Psoas muscle (tissue), 8 donors: ENCODE results near the gene CD300C. TPM values are rescaled to one million over a fixed set of nuclear protein-coding genes. Genes with fewer than 3 reads are reported as not detected.
"Not testable (repeated sequence)": the region's sequence is repeated elsewhere in the genome, so short reads cannot be mapped to it uniquely, and the experiment has no call there.

Experiments
- ATAC-seq, 4 donors: fragments of 200-7000 bp; cut with Tn5 transposase; one replicate each; pipeline ENCODE4 v1.9.1; 2020; ENCODE audit warnings: moderate library complexity in 3 of 4, mild to moderate bottlenecking in 2 of 4
- DNase-seq, 2 donors: peaks; one replicate each; pipeline ENCODE4 v3.0.0-alpha.2; 2020
- H3K27ac ChIP-seq: fragments of 200-600 bp; one replicate; pipeline ENCODE4 v1.8.0; 2022
- H3K27me3 ChIP-seq, 3 donors: fragments of 200-600 bp in 1 of 3; one replicate each; pipeline versions ENCODE4 v1.6.1 to v1.8.0; 2013 to 2022; ENCODE audit warnings: low read length in 2 of 3, mild to moderate bottlenecking in 2 of 3, moderate library complexity in 1 of 3; ENCODE audit not compliant: insufficient read depth in 3 of 3
- H3K36me3 ChIP-seq, 2 donors: fragments of 200-600 bp in 1 of 2; one replicate each; pipeline versions ENCODE4 v1.6.1 to v1.8.0; 2013 to 2022; ENCODE audit warnings: low read depth in 1 of 2, mild to moderate bottlenecking in 1 of 2, moderate library complexity in 1 of 2; ENCODE audit not compliant: insufficient read depth in 1 of 2
- H3K4me1 ChIP-seq: fragments of 200-600 bp; one replicate; pipeline ENCODE4 v1.8.0; 2022
- H3K4me3 ChIP-seq: fragments of 200-600 bp; one replicate; pipeline ENCODE4 v1.8.0; 2022; ENCODE audit warnings: mild to moderate bottlenecking
- H3K9me3 ChIP-seq: fragments of 200-600 bp; one replicate; pipeline ENCODE4 v1.8.0; 2022
- WGBS, 3 donors: extraction: QIAGEN DNeasy Blood & Tissue Kit; methylation state at CpG; one replicate each; pipeline versions ENCODE4 v1.1.6 to v1.1.7; 2013; 5-methylcytosine and 5-hydroxymethylcytosine counted together
- intact Hi-C, 2 donors: fragments of 100-400 bp; cut with DNase I; formaldehyde crosslinking; loops; one replicate each; pipeline versions ENCODE4 v1.11.0 to v1.14.2; 2022
- polyA plus RNA-seq, 3 donors: library from polyadenylated mRNA; stranded (reverse); fragments of 200-250 nt; gene quantifications; one replicate each; pipeline ENCODE4 v1.2.3, GENCODE V29; 2013
- total RNA-seq, 4 donors: library from RNA; stranded (reverse); fragmentation: NEBNext Ultra II Directional in 2 of 4; extraction: Animal tissue kit (Norgen Biotek cat#: 25700) in 2 of 4; gene quantifications; one replicate each; pipeline versions ENCODE4 v1.2.1 to v1.2.4, GENCODE V29; 2021 to 2023
- TF ChIP-seq, protein P1 (sequence below): fragments of 200-600 bp; IDR thresholded peaks from one replicate; pipeline ENCODE4 v1.8.0; 2022; ENCODE audit warnings: antibody characterized with exemption
- donor health status: healthy with polysubstance abuse.
- donor health status: DM: no; HTN: no; CAD: no; lungs with moderate emphysema.
- donor health status: Bipolar disorder and iron deficiency.
- donor health status: healthy.
- donor health status: DM: yes; HTN: yes; CAD: no.
- donor health status: DM: no; HTN: no; CAD: no.
- donor health status: DM: no; HTN: no; CAD: no.
- donor health status: DM: yes; HTN: yes; CAD: no.

Gene CD300C
- total and polyA plus RNA-seq, 7 donors, result 0.03 to 0.44 (median 0.32) TPM

DNA sequence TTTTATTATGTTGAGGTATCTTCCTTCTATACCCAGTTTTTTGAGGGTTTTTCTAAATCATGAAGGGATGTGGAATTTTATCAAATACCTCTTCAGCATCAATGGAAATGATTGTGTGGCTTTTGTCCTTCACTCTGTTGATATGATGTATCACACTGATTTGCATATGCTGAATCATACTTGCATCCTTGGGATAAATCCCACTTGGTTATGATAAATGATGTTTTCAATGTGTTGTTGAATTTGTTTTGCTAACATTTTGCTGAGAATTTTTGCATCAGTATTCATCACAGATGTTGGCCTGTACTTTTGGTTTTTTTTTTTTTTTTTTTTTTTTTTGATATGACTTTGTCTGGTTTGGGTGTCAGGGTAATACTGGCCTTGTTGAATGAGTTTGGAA lies 37.8 kb downstream of the CD300C start:
- Histone ChIP-seq H3K27ac (no peak overlapping the region), H3K9me3 (no peaks in the 10 kb centered on the region), H3K27me3 (no peaks in the 10 kb centered on the region), H3K36me3 (no peaks in the 10 kb centered on the region), H3K4me1 (peaks cover 26% of the 10 kb centered on the region), H3K4me3 (no peak overlapping the region)
- TF ChIP-seq, protein P1, sequence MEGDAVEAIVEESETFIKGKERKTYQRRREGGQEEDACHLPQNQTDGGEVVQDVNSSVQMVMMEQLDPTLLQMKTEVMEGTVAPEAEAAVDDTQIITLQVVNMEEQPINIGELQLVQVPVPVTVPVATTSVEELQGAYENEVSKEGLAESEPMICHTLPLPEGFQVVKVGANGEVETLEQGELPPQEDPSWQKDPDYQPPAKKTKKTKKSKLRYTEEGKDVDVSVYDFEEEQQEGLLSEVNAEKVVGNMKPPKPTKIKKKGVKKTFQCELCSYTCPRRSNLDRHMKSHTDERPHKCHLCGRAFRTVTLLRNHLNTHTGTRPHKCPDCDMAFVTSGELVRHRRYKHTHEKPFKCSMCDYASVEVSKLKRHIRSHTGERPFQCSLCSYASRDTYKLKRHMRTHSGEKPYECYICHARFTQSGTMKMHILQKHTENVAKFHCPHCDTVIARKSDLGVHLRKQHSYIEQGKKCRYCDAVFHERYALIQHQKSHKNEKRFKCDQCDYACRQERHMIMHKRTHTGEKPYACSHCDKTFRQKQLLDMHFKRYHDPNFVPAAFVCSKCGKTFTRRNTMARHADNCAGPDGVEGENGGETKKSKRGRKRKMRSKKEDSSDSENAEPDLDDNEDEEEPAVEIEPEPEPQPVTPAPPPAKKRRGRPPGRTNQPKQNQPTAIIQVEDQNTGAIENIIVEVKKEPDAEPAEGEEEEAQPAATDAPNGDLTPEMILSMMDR, result no peak
- intact Hi-C loops, result no loop called here
- ATAC-seq, result no peak
- DNase-seq, result no peak

DNA sequence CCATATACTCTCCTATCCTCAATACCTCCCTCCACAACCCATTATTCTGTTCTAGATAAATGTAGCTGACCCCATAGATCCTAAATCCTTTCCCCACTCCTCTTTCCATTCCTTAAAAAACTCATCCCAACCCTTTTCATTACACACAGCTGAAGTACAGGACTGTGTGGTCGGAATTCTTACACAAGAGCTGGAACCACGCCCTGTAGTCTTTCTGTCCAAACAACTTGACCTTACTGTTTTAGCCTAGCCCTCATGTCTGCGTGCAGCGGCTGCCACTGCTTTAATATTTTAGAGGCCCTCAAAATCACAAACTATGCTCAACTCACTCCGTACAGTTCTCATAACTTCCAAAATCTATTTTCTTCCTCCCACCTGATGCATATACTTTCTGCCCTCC lies 42.0 kb downstream of the CD300C start:
- H3K4me3 ChIP-seq, H3K36me3 ChIP-seq, DNase-seq, H3K27ac ChIP-seq, H3K27me3 ChIP-seq, H3K9me3 ChIP-seq, H3K4me1 ChIP-seq, intact Hi-C loops: not testable (repeated sequence)
- WGBS, 3 donors, result 44 to 63% (median 48%) methylated on average over 5 of the region's 5 CpGs
- peak in 2 of 4 donors; percentile 46 to 47 for ATAC-seq

DNA sequence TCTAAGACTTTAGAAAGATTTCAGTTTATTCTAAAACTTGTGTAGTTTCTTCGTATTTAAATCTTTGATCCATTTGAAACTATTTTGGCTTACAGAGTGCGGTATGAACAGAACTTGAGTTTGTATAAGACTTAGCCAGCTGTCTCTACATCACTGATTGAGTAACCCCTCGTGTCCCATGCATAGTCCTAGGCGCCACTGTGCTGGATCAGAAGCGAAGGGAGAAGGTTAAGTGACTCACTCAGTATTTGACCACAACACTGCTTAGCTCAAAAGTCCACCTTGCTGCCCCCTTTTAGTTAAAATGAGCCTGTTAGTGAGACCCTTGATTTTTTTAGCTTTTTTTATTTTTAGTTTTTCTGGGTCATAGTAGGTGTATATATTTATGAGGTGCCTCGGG lies 43.1 kb downstream of the CD300C start:
- TF ChIP-seq, protein P1, result no peak

DNA sequence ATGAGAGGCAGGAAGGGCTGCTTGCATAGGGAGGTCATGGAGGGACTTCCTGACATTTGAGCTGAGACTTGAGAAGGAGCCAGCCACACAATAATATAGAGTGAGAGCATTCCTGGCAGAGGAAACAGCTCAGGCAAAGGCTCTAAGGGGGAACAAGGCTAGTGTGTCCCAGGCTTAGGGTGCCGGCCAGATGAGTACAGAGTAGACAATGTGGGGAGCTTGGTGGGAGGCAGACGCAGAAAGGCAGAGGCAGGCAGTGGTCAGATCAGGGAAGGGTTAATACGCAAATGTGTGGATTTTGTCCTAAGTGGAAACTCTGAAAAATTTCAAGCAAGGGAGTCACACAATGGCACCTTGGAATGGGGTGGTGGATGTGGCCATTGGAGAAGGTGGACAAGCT lies 45.9 kb downstream of the CD300C start:
- Histone ChIP-seq H3K9me3 (no peaks in the 10 kb centered on the region), H3K27ac (no peak overlapping the region), H3K36me3 (no peaks in the 10 kb centered on the region), H3K4me1 (peaks cover 8% of the 10 kb centered on the region), H3K4me3 (no peak overlapping the region), H3K27me3 (no peaks in the 10 kb centered on the region)
- TF ChIP-seq, protein P1, result no peak
- DNase-seq, result no peak
- intact Hi-C loops, result no loop called here
- WGBS, 3 donors, result 73 to 76% (median 74%) methylated on average over 3 of the region's 3 CpGs
- no peak for ATAC-seq

More for the DNA sequence above, 43.1 kb downstream of the CD300C start:
- Histone ChIP-seq H3K9me3 (no peaks in the 10 kb centered on the region), H3K36me3 (no peaks in the 10 kb centered on the region), H3K4me1 (peaks cover 8% of the 10 kb centered on the region), H3K4me3 (no peak overlapping the region), H3K27me3 (no peaks in the 10 kb centered on the region), H3K27ac (no peak overlapping the region)
- WGBS, 3 donors, result 70 to 73% (median 72%) methylated on average over 6 of the region's 6 CpGs
- DNase-seq (no peak), ATAC-seq (peak in 1 of 4 donors; percentile 48)
- intact Hi-C loops, result no loop called here

DNA sequence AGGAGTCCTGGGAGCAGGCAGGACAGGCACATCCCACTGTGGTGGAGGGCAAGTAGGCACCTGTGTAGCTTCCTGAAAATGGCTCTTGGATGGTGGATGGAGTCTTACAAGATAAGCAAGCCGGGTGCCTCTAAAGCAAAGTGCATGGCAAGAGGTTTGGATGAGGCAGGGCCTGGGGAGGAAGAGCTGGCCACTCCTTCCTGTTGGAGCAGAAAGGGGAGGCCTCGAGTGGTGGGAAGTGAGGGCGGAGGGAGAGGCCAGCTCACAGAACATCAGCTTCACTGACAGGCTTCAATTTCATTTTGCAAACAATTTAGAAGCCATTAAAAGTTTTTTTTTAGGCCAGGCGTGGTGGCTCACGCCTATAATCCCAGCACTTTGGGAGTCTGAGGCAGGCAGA lies 48.4 kb downstream of the CD300C start:
- Histone ChIP-seq H3K27ac (no peak overlapping the region), H3K36me3 (no peaks in the 10 kb centered on the region), H3K4me3 (no peak overlapping the region), H3K9me3 (no peaks in the 10 kb centered on the region), H3K27me3 (no peaks in the 10 kb centered on the region), H3K4me1 (peaks cover 6% of the 10 kb centered on the region)
- no peak for ATAC-seq
- WGBS, 3 donors, result 67 to 74% (median 72%) methylated on average over 5 of the region's 5 CpGs
- no peak for DNase-seq
- TF ChIP-seq, protein P1, result no peak
- intact Hi-C loops, result no loop called here
